Suprapubic skin (tissue), 4 donors: ENCODE measurements around the gene SCUBE2. TPM values are rescaled to one million over a fixed set of nuclear protein-coding genes. Genes with fewer than 3 reads are reported as not detected.

Source experiments
- DNase-seq, 2 donors: peaks; one replicate each; pipeline ENCODE4 v3.0.0-alpha.2; 2019; ENCODE audit warnings: low spot score in 2 of 2
- H3K27ac ChIP-seq: fragments of 200-600 bp; sonication (generic); one replicate; pipeline ENCODE4 v1.5.1; 2019
- H3K27me3 ChIP-seq: fragments of 200-600 bp; sonication (generic); one replicate; pipeline ENCODE4 v1.5.1; 2019
- H3K36me3 ChIP-seq: fragments of 200-600 bp; sonication (generic); one replicate; pipeline ENCODE4 v1.5.1; 2019
- H3K4me1 ChIP-seq: fragments of 200-600 bp; sonication (generic); one replicate; pipeline ENCODE4 v1.5.1; 2019
- H3K4me3 ChIP-seq: fragments of 200-600 bp; sonication (generic); one replicate; pipeline ENCODE4 v1.5.1; 2019; ENCODE audit warnings: mild to moderate bottlenecking
- H3K9me3 ChIP-seq: fragments of 200-600 bp; sonication (generic); one replicate; pipeline ENCODE4 v1.5.1; 2019
- EP300 ChIP-seq: sonication (generic); formaldehyde crosslinking; IDR thresholded peaks from one replicate; pipeline ENCODE4 v1.6.1; 2017; ENCODE audit warnings: antibody characterized with exemption
- POLR2A ChIP-seq, 2 donors: fragments of 450-650 bp; IDR thresholded peaks; one replicate each; pipeline ENCODE4 v1.6.1; 2017; ENCODE audit warnings: antibody characterized with exemption in 2 of 2, mild to moderate bottlenecking in 2 of 2, moderate library complexity in 2 of 2
- POLR2AphosphoS5 ChIP-seq, 3 donors: sonication (generic); formaldehyde crosslinking; IDR thresholded peaks; one replicate each; pipeline ENCODE4 v1.6.1; 2017; ENCODE audit warnings: antibody characterized with exemption in 3 of 3
- WGBS: methylation state at CpG from one replicate; pipeline ENCODE4 v1.1.5; 2018; 5-methylcytosine and 5-hydroxymethylcytosine counted together
- total RNA-seq, 4 donors: library from RNA; depleted of rRNA; stranded (reverse); fragments of >200 nt; gene quantifications; one replicate each; pipeline ENCODE4 v1.1.0, GENCODE V29; 2016
- TF ChIP-seq, protein P1 (sequence below), 2 donors: fragments of 200-600 bp in 1 of 2; fragments of 450-650 bp in 1 of 2; sonication (generic) in 1 of 2; IDR thresholded peaks; one replicate each; pipeline ENCODE4 v1.5.1; 2016 to 2019; ENCODE audit warnings: antibody characterized with exemption in 2 of 2, mild to moderate bottlenecking in 1 of 2, moderate library complexity in 1 of 2

SCUBE2 gene
- total RNA-seq, 4 donors from 2014 or later, result 3.8 to 36.0 (median 24.1) TPM

DNA sequence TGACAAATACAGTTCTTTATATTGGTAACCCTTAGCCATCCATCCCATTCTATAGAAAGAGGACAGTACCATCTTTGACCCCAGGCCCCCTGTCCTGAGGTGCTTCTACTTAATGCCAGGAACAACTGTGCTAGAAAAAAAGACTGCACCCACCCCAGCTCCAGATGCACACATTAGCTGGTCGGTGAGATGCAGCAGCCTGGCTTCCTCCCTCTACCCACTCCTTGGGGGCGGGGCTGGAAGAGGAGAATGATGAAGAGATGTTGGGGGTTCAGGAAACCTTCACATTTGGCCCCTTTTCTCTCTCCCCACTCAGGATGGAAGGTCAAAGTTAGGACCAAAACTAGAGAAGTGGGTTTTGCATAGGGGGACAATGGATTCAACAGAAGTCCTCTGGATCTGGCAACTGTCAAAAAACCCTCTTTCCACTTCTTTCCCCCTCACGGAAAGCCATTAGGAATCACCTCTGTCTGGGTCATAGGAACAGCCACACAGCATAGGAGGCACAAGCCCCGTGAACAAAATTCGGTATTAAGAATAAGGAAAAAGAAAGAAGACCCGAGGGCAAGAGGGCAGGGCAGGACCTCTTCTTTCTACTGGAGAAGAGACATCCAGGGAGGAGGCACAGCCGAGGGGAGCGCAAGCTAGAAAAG, 88.4 kb downstream of the SCUBE2 start:
- Histone ChIP-seq H3K4me3 (peak overlapping the region; percentile 50), H3K36me3 (no peaks in the 10 kb centered on the region), H3K27ac (no peak overlapping the region), H3K27me3 (peaks cover 11% of the 10 kb centered on the region), H3K4me1 (peaks cover 23% of the 10 kb centered on the region), H3K9me3 (no peaks in the 10 kb centered on the region)
- no peak for DNase-seq
- WGBS, result 14% methylated on average over 8 of the region's 8 CpGs
- TF ChIP-seq, protein P1, sequence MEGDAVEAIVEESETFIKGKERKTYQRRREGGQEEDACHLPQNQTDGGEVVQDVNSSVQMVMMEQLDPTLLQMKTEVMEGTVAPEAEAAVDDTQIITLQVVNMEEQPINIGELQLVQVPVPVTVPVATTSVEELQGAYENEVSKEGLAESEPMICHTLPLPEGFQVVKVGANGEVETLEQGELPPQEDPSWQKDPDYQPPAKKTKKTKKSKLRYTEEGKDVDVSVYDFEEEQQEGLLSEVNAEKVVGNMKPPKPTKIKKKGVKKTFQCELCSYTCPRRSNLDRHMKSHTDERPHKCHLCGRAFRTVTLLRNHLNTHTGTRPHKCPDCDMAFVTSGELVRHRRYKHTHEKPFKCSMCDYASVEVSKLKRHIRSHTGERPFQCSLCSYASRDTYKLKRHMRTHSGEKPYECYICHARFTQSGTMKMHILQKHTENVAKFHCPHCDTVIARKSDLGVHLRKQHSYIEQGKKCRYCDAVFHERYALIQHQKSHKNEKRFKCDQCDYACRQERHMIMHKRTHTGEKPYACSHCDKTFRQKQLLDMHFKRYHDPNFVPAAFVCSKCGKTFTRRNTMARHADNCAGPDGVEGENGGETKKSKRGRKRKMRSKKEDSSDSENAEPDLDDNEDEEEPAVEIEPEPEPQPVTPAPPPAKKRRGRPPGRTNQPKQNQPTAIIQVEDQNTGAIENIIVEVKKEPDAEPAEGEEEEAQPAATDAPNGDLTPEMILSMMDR (IDR thresholded peaks at IDR 0.05), result no peak
- TF ChIP-seq EP300, result no peak
- no peak for TF ChIP-seq POLR2A (IDR thresholded peaks at IDR 0.05)
- no peak for TF ChIP-seq POLR2AphosphoS5 (IDR thresholded peaks at IDR 0.05)

DNA sequence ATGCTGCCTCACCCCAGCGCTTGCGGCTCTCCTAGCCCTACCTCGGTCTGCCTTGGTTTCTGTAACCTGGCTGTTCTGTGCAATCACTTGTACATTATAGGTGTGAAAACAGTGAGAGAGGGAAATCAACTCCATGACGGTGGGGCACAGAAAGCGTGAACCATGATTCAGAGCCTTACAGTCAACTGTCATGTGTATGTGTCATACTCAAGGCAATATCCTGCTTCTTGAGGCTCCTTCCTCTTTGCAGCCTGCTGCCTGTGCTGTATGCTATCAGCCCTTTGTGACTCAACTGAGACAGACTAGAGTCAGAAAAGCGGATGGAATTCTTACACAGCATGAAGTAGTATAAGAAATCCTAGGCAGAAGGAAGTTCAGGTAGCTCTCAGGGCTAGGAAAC, 89.7 kb downstream of the SCUBE2 start:
- Histone ChIP-seq H3K4me3 (no peak overlapping the region), H3K36me3 (no peaks in the 10 kb centered on the region), H3K27ac (no peak overlapping the region), H3K9me3 (no peaks in the 10 kb centered on the region), H3K4me1 (peaks cover 23% of the 10 kb centered on the region), H3K27me3 (peaks cover 11% of the 10 kb centered on the region)
- TF ChIP-seq POLR2A (IDR thresholded peaks at IDR 0.05) (no peak), POLR2AphosphoS5 (IDR thresholded peaks at IDR 0.05) (no peak), EP300 (no peak)
- TF ChIP-seq, protein P1 (IDR thresholded peaks at IDR 0.05), result no peak
- no peak for DNase-seq
- 77% methylated on average over 6 of the region's 6 CpGs for WGBS

DNA sequence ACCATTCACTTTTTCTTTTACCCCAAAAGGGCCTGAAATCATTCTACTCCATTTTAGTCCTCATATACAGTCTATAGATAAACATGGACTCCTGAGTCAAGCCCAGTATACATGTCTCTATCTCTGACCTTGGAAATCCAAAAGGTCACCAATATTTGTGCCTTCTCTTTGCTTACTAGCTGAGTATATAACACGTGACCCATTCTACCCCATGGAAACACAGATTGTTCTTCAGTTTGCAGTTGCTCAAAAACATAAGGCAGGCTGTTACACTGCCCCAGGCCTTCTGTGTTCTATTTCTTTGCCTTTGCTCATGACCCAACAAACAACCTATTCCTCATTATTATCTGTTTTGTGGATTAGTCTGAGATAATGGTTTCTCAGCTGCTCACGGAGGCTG, 93.4 kb downstream of the SCUBE2 start:
- Histone ChIP-seq H3K36me3 (no peaks in the 10 kb centered on the region), H3K27ac (no peak overlapping the region), H3K9me3 (no peaks in the 10 kb centered on the region), H3K4me3 (no peak overlapping the region), H3K27me3 (peaks cover 10% of the 10 kb centered on the region), H3K4me1 (peaks cover 6% of the 10 kb centered on the region)
- DNase-seq, result no peak
- TF ChIP-seq POLR2AphosphoS5 (IDR thresholded peaks at IDR 0.05) (no peak), POLR2A (IDR thresholded peaks at IDR 0.05) (no peak), EP300 (no peak)
- TF ChIP-seq, protein P1 (IDR thresholded peaks at IDR 0.05), result no peak
- 92% methylated on average over 2 of the region's 2 CpGs for WGBS

DNA sequence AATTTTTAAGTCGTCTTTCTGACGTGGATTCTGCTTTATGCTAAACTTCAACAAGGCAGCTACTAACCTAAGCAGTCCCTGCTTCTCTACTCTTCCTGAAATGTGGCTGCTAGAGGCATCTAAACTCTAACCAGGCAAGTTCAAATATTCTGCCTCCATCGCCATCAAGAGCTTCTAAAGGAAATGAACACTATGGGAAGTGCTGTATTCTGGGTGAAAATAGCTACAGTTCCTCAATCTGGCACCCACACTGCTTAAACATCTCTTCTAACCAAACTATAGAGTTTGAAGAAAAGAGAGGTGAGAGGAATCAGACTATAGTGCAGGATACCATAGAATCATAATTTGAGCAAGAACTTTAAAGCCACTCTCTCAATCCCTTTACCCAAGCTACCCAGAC, 93.9 kb downstream of the SCUBE2 start:
- no peaks in the 10 kb centered on the region for H3K9me3 ChIP-seq
- 94% methylated on average over 3 of the region's 3 CpGs for WGBS
- H3K4me3 ChIP-seq, result no peak overlapping the region
- H3K27me3 ChIP-seq, result peaks cover 4% of the 10 kb centered on the region
- H3K4me1 ChIP-seq, result no peaks in the 10 kb centered on the region
- TF ChIP-seq, protein P1 (IDR thresholded peaks at IDR 0.05), result no peak
- TF ChIP-seq POLR2A (IDR thresholded peaks at IDR 0.05), result no peak
- TF ChIP-seq EP300, result no peak
- no peak for TF ChIP-seq POLR2AphosphoS5 (IDR thresholded peaks at IDR 0.05)
- no peak for DNase-seq
- no peaks in the 10 kb centered on the region for H3K36me3 ChIP-seq
- no peak overlapping the region for H3K27ac ChIP-seq

DNA sequence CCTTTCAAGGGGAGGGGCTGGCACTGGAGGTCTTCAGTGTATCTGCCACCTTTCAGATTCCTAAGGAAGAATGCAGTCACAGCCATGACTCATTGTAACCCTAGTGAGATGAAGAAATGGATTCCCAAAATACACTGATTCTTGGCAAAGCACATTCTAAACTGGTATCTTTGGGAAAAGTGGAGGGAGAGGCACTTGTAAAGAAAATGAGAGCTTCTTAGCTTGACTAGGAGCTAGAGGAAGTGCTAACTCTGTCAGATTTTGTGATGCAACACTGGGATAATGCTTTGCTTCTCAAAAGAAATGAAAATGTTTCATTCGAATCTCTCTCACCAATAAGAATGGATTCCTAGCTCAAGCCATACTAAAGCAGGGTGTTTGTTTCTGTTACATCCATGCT, 101.9 kb downstream of the SCUBE2 start:
- DNase-seq, result no peak
- Histone ChIP-seq H3K9me3 (no peaks in the 10 kb centered on the region), H3K4me3 (no peak overlapping the region), H3K27me3 (no peaks in the 10 kb centered on the region), H3K4me1 (no peaks in the 10 kb centered on the region), H3K27ac (no peak overlapping the region), H3K36me3 (no peaks in the 10 kb centered on the region)
- WGBS, result 76% methylated on average over 1 of the region's 1 CpG
- TF ChIP-seq POLR2AphosphoS5 (IDR thresholded peaks at IDR 0.05) (no peak), EP300 (no peak), POLR2A (IDR thresholded peaks at IDR 0.05) (no peak)
- TF ChIP-seq, protein P1 (IDR thresholded peaks at IDR 0.05), result no peak
